HepG2 (cell line): ENCODE data around the gene SRGAP3. TPM values are rescaled to one million over a fixed set of nuclear protein-coding genes. Genes with fewer than 3 reads are reported as not detected.

ENCODE experiments used
- ATAC-seq: fragments of 200-7000 bp; cut with Tn5 transposase; 3 replicates; pipeline ENCODE4 v1.9.1; 2020; ENCODE audit warnings: mild to moderate bottlenecking, moderate library complexity
- BruUV-seq: library from RNA; stranded (reverse); fragments of 400-500 nt; replicated peaks from 2 replicates; lab custom pipeline; 2021; lab: Mats Ljungman, UMichigan
- CTCF ChIA-PET: fragments of 300-600 bp; formaldehyde crosslinking; extraction: SDS; loops from one replicate; lab custom pipeline; 2021; ENCODE audit warnings: low total read pairs, inconsistent platforms, low intra/inter-chr PET ratio; lab: Yijun Ruan, JAX
- POLR2A ChIA-PET: fragments of 350-600 bp; sonication (Branson Sonifier 250); formaldehyde crosslinking; loops from one replicate; lab custom pipeline; 2020; ENCODE audit warnings: antibody characterized with exemption, inconsistent platforms; lab: Yijun Ruan, JAX
- DNase-seq: peaks from one replicate; pipeline ENCODE4 v3.0.0-alpha.2; 2015; ENCODE audit warnings: low spot score
- FAIRE-seq: peaks from 3 replicates; lab custom pipeline; 2011; peaks lifted over from hg19 to GRCh38; lab: Jason Lieb, UNC
- H2AFZ ChIP-seq: one replicate; pipeline ENCODE4 v1.6.1; 2011; ENCODE audit warnings: low read length, inconsistent platforms
- H3K27ac ChIP-seq: fragments of 300-600 bp; 3 replicates; pipeline ENCODE4 v1.8.0; 2011; ENCODE audit warnings: mixed run types, mild to moderate bottlenecking, mixed read lengths, low read length, inconsistent platforms; ENCODE audit not compliant: insufficient read depth; ENCODE audit errors: extremely low read length
- H3K27me3 ChIP-seq, 2 experiments: fragments of 200-600 bp in 1 of 2; 2 replicates in 1 of 2; 3 replicates in 1 of 2; pipeline versions ENCODE4 v1.6.0 to v1.8.0; 2011; ENCODE audit warnings: low read length in 2 of 2, mild to moderate bottlenecking in 2 of 2, moderate library complexity in 2 of 2, inconsistent platforms in 1 of 2; ENCODE audit not compliant: insufficient read depth in 2 of 2, control insufficient read depth in 1 of 2
- H3K36me3 ChIP-seq, 2 experiments: fragments of 200-600 bp in 1 of 2; replicated peaks in 1 of 2; 2 replicates in 1 of 2; 3 replicates in 1 of 2; pipeline versions ENCODE4 v1.5.1 to v1.8.0; 2011; ENCODE audit warnings: low read length in 2 of 2, inconsistent platforms in 1 of 2; ENCODE audit not compliant: insufficient read depth in 2 of 2, control insufficient read depth in 1 of 2
- H3K4me1 ChIP-seq: 2 replicates; pipeline ENCODE4 v1.5.1; 2012; ENCODE audit warnings: low read length, inconsistent platforms; ENCODE audit not compliant: insufficient read depth
- H3K4me2 ChIP-seq: 2 replicates; pipeline ENCODE4 v1.6.0; 2011; ENCODE audit warnings: low read depth, low read length, inconsistent platforms
- H3K4me3 ChIP-seq, 3 experiments: fragments of 200-600 bp in 1 of 3; sonication (generic), shearing (Covaris generic) in 1 of 3; replicated peaks in 1 of 3; 2 replicates each; pipeline ENCODE4 v1.5.1; 2011 to 2016; ENCODE audit warnings: low read length in 3 of 3, inconsistent platforms in 2 of 3, low read depth in 2 of 3, mild to moderate bottlenecking in 2 of 3, control low read depth in 1 of 3, mixed read lengths in 1 of 3; ENCODE audit not compliant: insufficient read depth in 1 of 3
- H3K79me2 ChIP-seq: one replicate; pipeline ENCODE4 v1.6.1; 2011; ENCODE audit warnings: low read length, inconsistent platforms; ENCODE audit not compliant: insufficient read depth
- H3K9ac ChIP-seq: 2 replicates; pipeline ENCODE4 v1.6.0; 2011; ENCODE audit warnings: mild to moderate bottlenecking, low read depth, low read length, inconsistent platforms; ENCODE audit not compliant: insufficient read depth
- H3K9me3 ChIP-seq: 2 replicates; pipeline ENCODE4 v1.5.1; 2012; ENCODE audit warnings: mild to moderate bottlenecking, low read length
- H4K20me1 ChIP-seq: 2 replicates; pipeline ENCODE4 v1.6.0; 2011; ENCODE audit warnings: inconsistent platforms, mild to moderate bottlenecking, low read length, moderate library complexity; ENCODE audit not compliant: insufficient read depth
- CHCHD3 ChIP-seq: sonication (generic); formaldehyde crosslinking; IDR thresholded peaks from 2 replicates; pipeline ENCODE4 v1.8.0; 2022; ENCODE audit warnings: mild to moderate bottlenecking, missing genetic modification reagents, moderate library complexity
- ERF ChIP-seq: IDR thresholded peaks from 2 replicates; pipeline ENCODE4 v1.6.1; 2018; ENCODE audit warnings: missing biosample characterization, missing genetic modification reagents
- KDM1A ChIP-seq: IDR thresholded peaks from 2 replicates; pipeline ENCODE4 v1.6.1; 2016; ENCODE audit warnings: missing compliant biosample characterization
- NBN ChIP-seq: fragments of 450-650 bp; conservative IDR thresholded peaks from 2 replicates; pipeline ENCODE4 v1.6.1; 2017
- PAWR ChIP-seq: sonication (generic); formaldehyde crosslinking; IDR thresholded peaks from 2 replicates; pipeline ENCODE4 v1.4.0; 2020; ENCODE audit warnings: missing genetic modification reagents, mild to moderate bottlenecking, borderline replicate concordance
- SIX4 ChIP-seq: sonication (generic); formaldehyde crosslinking; IDR thresholded peaks from 2 replicates; pipeline ENCODE4 v1.4.0; 2020; ENCODE audit warnings: missing genetic modification reagents
- ZBTB8A ChIP-seq: sonication (generic); formaldehyde crosslinking; IDR thresholded peaks from 2 replicates; pipeline ENCODE4 v1.4.0; 2020; ENCODE audit warnings: mild to moderate bottlenecking, low read depth, missing genetic modification reagents, borderline replicate concordance
- ZNF768 ChIP-seq: sonication (generic); formaldehyde crosslinking; IDR thresholded peaks from 2 replicates; pipeline ENCODE4 v1.4.0; 2020; ENCODE audit warnings: missing genetic modification reagents
- WGBS: methylation state at CpG from one replicate; pipeline ENCODE4 v1.1.6; 2017; ENCODE audit warnings: low lambda C conversion rate; 5-methylcytosine and 5-hydroxymethylcytosine counted together
- in situ Hi-C: cut with HindIII; loops from 2 replicates; pipeline ENCODE4 v1.10.0; 2017; ENCODE audit warnings: low pct_unique_long_range_greater_than_20kb; ENCODE audit not compliant: extremely low pct_ligation_motif_present
- intact Hi-C: fragments of 100-400 bp; cut with micrococcal nuclease; formaldehyde crosslinking; loops from one replicate; pipeline ENCODE4 v1.10.0; 2022; ENCODE audit not compliant: unreplicated experiment
- polyA plus RNA-seq, 8 experiments: library from polyadenylated mRNA; depleted of rRNA in 3 of 8; stranded (reverse) in 7 of 8; unstranded in 1 of 8; fragments of >200 nt; fragmentation: Illumina TruSeq in 4 of 8; extraction: Trizol in 4 of 8; gene quantifications; 2 replicates each; pipeline versions ENCODE4 v1.2.1 to v1.2.3, GENCODE V29; 2011 to 2016; ENCODE audit warnings: low read depth in 4 of 8, missing spikeins in 1 of 8, mixed read lengths in 1 of 8; ENCODE audit not compliant: insufficient read depth in 1 of 8
- total RNA-seq, 5 experiments: library from RNA; depleted of rRNA; stranded (reverse); fragments of >200 nt; fragmentation: Illumina TruSeq; extraction: Trizol; gene quantifications; 2 replicates each; pipeline ENCODE4 v1.2.3, GENCODE V29; 2016; ENCODE audit warnings: low read depth in 1 of 5
- TF ChIP-seq, protein P1 (sequence below), 2 experiments: sonication (generic) in 1 of 2; formaldehyde crosslinking in 1 of 2; IDR thresholded peaks; 2 replicates each; pipeline versions ENCODE4 v1.5.1 to v1.6.1; 2011 to 2020; ENCODE audit warnings: borderline replicate concordance in 1 of 2, low read depth in 1 of 2, low read length in 1 of 2, mild to moderate bottlenecking in 1 of 2, missing genetic modification reagents in 1 of 2, moderate library complexity in 1 of 2
- TF ChIP-seq, protein P2 (sequence below): sonication (generic); formaldehyde crosslinking; IDR thresholded peaks from 2 replicates; pipeline ENCODE4 v1.4.0; 2020; ENCODE audit warnings: missing genetic modification reagents

The SRGAP3 gene
- total and polyA plus RNA-seq, 2 of the 13 experiments (the other 11 are each of a cell fraction or from before 2014, with no cell fraction given) = 1.2 to 1.4 TPM

DNA sequence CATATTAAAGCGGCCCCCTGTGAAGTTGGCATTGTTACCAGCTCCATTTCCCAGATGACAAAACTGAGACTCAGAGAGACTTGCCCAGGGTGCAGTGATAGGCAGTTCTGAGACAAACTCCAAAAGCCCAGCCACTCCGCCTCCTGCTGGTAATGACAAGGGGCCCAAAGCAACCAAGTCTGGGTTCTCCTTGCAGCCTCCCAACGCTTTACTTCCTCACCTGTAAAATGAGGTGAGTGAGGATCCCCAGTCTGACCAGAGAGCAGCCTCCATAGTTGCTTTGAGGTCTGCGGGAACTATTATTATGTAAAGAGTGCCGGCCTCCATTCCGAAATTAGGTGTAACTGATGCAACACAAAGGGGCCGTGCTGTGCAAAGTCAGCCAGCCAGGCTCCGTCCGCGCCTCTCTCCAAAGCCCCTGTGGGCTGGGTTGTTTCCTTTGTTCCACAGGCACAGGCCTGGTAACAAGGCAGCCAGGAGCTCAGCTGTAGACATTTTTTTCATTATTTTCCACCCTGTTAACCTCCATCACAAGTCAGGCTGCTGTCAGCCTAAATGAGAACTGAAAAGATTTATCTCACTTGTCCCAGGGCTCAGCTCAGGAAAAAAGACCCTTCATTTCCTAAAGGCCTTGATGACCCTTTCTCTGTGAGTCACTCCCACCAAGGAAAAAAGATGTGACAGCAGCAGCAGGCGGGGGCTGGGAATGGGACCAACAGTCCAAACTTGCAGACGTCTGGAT lies 147.0 kb downstream of the SRGAP3 start:
- intact Hi-C loops = no loop called here

DNA sequence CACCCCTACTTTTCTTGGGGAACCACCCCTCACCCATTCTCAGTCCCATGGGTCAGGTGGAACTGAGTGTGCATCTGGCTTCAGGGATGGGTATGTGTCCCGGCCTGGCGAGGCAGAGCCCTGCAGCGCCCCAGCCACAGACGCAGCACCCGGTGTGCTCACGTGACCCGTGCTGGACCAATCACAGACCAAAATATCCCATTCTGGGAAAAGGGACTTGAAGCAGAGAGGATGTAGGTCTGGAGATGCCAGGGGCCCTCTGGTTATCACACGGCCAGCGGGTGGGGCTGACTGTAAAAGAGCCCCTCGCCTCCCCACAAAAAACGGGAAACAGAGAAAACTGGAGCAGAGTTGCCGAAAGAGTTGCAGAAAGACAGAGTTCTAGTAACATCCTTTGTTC lies 148.2 kb downstream of the SRGAP3 start:
- Histone ChIP-seq H3K4me1 (no peaks in the 10 kb centered on the region), H4K20me1 (no peaks in the 10 kb centered on the region), H3K79me2 (no peaks in the 10 kb centered on the region), H2AFZ (no peak overlapping the region), H3K27ac (no peak overlapping the region), H3K36me3 (no peaks in the 10 kb centered on the region), H3K4me3 (no peak overlapping the region), H3K27me3 (peaks cover 0 to 4% of the 10 kb centered on the region in 2 experiments; a peak in 2 of 5 replicates), H3K4me2 (no peak overlapping the region), H3K9me3 (no peaks in the 10 kb centered on the region), H3K9ac (no peak overlapping the region)
- WGBS = 51% methylated on average over 12 of the region's 12 CpGs
- DNase-seq = no peak
- intact Hi-C loops = no loop called here
- BruUV-seq = no TSS peak
- no peak for TF ChIP-seq PAWR (CRISPR knock-in tag)
- TF ChIP-seq, protein P1, sequence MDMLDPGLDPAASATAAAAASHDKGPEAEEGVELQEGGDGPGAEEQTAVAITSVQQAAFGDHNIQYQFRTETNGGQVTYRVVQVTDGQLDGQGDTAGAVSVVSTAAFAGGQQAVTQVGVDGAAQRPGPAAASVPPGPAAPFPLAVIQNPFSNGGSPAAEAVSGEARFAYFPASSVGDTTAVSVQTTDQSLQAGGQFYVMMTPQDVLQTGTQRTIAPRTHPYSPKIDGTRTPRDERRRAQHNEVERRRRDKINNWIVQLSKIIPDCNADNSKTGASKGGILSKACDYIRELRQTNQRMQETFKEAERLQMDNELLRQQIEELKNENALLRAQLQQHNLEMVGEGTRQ (IDR thresholded peaks at IDR 0.05; ENCODE audit: low read depth, low read length) = 0 out of 2 replicates have a peak, but pooled peaks have one; percentile 9
- TF ChIP-seq, protein P1 (CRISPR knock-in tag; IDR thresholded peaks at IDR 0.05; ENCODE audit: borderline replicate concordance) = no peak
- FAIRE-seq = no peak
- in situ Hi-C loops = no loop called here
- no peak for ATAC-seq
- ChIA-PET POLR2A (no interaction called here), CTCF (no interaction called here)

More for the DNA sequence above, 147.0 kb downstream of the SRGAP3 start:
- 52% methylated on average over 7 of the region's 12 CpGs for WGBS
- Histone ChIP-seq H2AFZ (no peak overlapping the region), H3K36me3 (no peaks in the 10 kb centered on the region), H3K4me1 (no peaks in the 10 kb centered on the region), H3K4me3 (no peak overlapping the region), H3K4me2 (no peak overlapping the region), H4K20me1 (no peaks in the 10 kb centered on the region), H3K9me3 (no peaks in the 10 kb centered on the region), H3K27me3 (peaks cover 0 to 4% of the 10 kb centered on the region in 2 experiments; a peak in 2 of 5 replicates), H3K27ac (no peak overlapping the region), H3K79me2 (no peaks in the 10 kb centered on the region), H3K9ac (no peak overlapping the region)
- ChIA-PET POLR2A (no interaction called here), CTCF (no interaction called here)
- in situ Hi-C loops = no loop called here
- ATAC-seq = no peak
- TF ChIP-seq KDM1A (CRISPR knock-in tag) (no peak), ERF (CRISPR knock-in tag) (no peak), ZNF768 (CRISPR knock-in tag) (no peak), CHCHD3 (CRISPR knock-in tag) (no peak), SIX4 (CRISPR knock-in tag) (no peak), NBN (no peak), ZBTB8A (CRISPR knock-in tag) (no peak)
- TF ChIP-seq, protein P2, sequence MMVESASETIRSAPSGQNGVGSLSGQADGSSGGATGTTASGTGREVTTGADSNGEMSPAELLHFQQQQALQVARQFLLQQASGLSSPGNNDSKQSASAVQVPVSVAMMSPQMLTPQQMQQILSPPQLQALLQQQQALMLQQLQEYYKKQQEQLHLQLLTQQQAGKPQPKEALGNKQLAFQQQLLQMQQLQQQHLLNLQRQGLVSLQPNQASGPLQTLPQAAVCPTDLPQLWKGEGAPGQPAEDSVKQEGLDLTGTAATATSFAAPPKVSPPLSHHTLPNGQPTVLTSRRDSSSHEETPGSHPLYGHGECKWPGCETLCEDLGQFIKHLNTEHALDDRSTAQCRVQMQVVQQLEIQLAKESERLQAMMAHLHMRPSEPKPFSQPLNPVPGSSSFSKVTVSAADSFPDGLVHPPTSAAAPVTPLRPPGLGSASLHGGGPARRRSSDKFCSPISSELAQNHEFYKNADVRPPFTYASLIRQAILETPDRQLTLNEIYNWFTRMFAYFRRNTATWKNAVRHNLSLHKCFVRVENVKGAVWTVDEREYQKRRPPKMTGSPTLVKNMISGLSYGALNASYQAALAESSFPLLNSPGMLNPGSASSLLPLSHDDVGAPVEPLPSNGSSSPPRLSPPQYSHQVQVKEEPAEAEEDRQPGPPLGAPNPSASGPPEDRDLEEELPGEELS (CRISPR knock-in tag) = no peak
- no TSS peak for BruUV-seq
- FAIRE-seq = no peak
- no peak for DNase-seq
